ENCODE results near the gene EGR1. TPM values are rescaled to one million over a fixed set of nuclear protein-coding genes. Genes with fewer than 3 reads are reported as not detected.
A peak's percentile ranks its signal among the peaks of the same experiment; 100 is the strongest.

Gene EGR1
- polyA plus RNA-seq (ENCODE audit: insufficient read length in 3 of 3) = 100 to 1,000 TPM; 101 to 410 (median 155) TPM

GRCh38 chr5:138465261-138466124 lies at the start of gene EGR1:
EGR1 (plus strand) TSS chr5:138465479; CDS start chr5:138465762, 283 bp downstream.
- DNase-seq (ENCODE audit: low read depth in 3 of 3, low spot score in 2 of 3) = peak in 2 of 3 donors; percentile 88

- no peak for DNase-seq (ENCODE audit: low read depth in 3 of 3, low spot score in 2 of 3)
Observed at GRCh38 chr5:138418444-138418843, 46.8 kb upstream of the EGR1 start.

GRCh38 chr5:138425079-138425478 lies 40.2 kb upstream of the EGR1 start:
- no peak for DNase-seq (ENCODE audit: low read depth in 3 of 3, low spot score in 2 of 3)

- no peak for DNase-seq (ENCODE audit: low read depth in 3 of 3, low spot score in 2 of 3)
Observed at GRCh38 chr5:138435943-138436342, 29.3 kb upstream of the EGR1 start.

GRCh38 chr5:138438003-138438723 lies 27.1 kb upstream of the EGR1 start:
- no peak for DNase-seq (ENCODE audit: low read depth in 3 of 3, low spot score in 2 of 3)

- DNase-seq (ENCODE audit: low read depth in 3 of 3, low spot score in 2 of 3) = peak in 1 of 3 donors; percentile 36
Observed at GRCh38 chr5:138438724-138439476, 26.4 kb upstream of the EGR1 start, which contains the start of gene REEP2. REEP2 (plus strand) TSS chr5:138439057; CDS start chr5:138439209, 152 bp downstream.

GRCh38 chr5:138439477-138440158 lies 25.7 kb upstream of the EGR1 start:
- no peak for DNase-seq (ENCODE audit: low read depth in 3 of 3, low spot score in 2 of 3)

GRCh38 chr5:138440159-138441073 lies 24.9 kb upstream of the EGR1 start:
- no peak for DNase-seq (ENCODE audit: low read depth in 3 of 3, low spot score in 2 of 3)

GRCh38 chr5:138441221-138441620 lies 24.1 kb upstream of the EGR1 start:
- DNase-seq (ENCODE audit: low read depth in 3 of 3, low spot score in 2 of 3) = no peak

GRCh38 chr5:138444078-138444773 lies 21.1 kb upstream of the EGR1 start:
- DNase-seq (ENCODE audit: low read depth in 3 of 3, low spot score in 2 of 3) = no peak

GRCh38 chr5:138444774-138445546 lies 20.3 kb upstream of the EGR1 start:
- DNase-seq (ENCODE audit: low read depth in 3 of 3, low spot score in 2 of 3) = no peak

- DNase-seq (ENCODE audit: low read depth in 3 of 3, low spot score in 2 of 3) = no peak
Observed at GRCh38 chr5:138445547-138446271, 19.6 kb upstream of the EGR1 start.

GRCh38 chr5:138448070-138448469 lies 17.2 kb upstream of the EGR1 start:
- no peak for DNase-seq (ENCODE audit: low read depth in 3 of 3, low spot score in 2 of 3)

- no peak for DNase-seq (ENCODE audit: low read depth in 3 of 3, low spot score in 2 of 3)
Observed at GRCh38 chr5:138448481-138449398, 16.5 kb upstream of the EGR1 start.

- peak in 1 of 3 donors; percentile 79 for DNase-seq (ENCODE audit: low read depth in 3 of 3, low spot score in 2 of 3)
Observed at GRCh38 chr5:138449501-138450239, 15.6 kb upstream of the EGR1 start.
